Upper lobe of left lung (tissue), 4 donors: ENCODE results near the gene RBM27.
"Not testable (repeated sequence)": the region's sequence is repeated elsewhere in the genome, so short reads cannot be mapped to it uniquely, and the experiment has no call there.

ENCODE experiments used
- CTCF ChIP-seq, 6 experiments: fragments of 450-650 bp in 4 of 6; fragments of 200-600 bp in 2 of 6; sonication (generic) in 2 of 6; IDR thresholded peaks; one replicate each; pipeline ENCODE4 v1.5.1; 2016 to 2019; ENCODE audit warnings: antibody characterized with exemption in 6 of 6
- EP300 ChIP-seq, 4 donors: sonication (generic); formaldehyde crosslinking; IDR thresholded peaks; one replicate each; pipeline ENCODE4 v1.5.1; 2017; ENCODE audit warnings: antibody characterized with exemption in 4 of 4, control low read depth in 2 of 4
- POLR2A ChIP-seq, 4 donors: fragments of 450-650 bp; IDR thresholded peaks; one replicate each; pipeline ENCODE4 v1.5.1; 2016 to 2017; ENCODE audit warnings: antibody characterized with exemption in 4 of 4, mild to moderate bottlenecking in 2 of 4
- POLR2AphosphoS5 ChIP-seq, 2 donors: sonication (generic); formaldehyde crosslinking; IDR thresholded peaks; one replicate each; pipeline ENCODE4 v1.5.1; 2017; ENCODE audit warnings: antibody characterized with exemption in 2 of 2

DNA sequence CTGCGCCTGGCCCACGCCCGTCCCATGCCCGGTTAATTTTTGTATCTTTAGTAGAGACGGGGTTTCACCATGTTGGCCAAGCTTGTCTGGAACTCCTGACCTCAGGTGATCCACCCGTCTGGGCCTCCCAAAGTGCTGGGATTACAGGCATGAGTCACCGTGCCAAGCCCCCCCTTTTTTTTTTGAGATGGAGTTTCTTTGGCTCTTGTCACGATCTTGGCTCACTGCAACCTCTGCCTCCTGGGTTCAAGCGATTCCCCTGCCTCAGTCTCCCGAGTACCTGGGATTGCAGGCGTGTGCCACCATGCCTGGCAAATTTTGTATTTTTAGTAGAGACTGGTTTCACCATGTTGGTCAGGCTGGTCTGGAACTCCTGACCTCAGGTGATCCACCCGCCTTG lies 1.6 kb upstream of the RBM27 start:
- not testable (repeated sequence) for TF ChIP-seq CTCF, POLR2A, POLR2AphosphoS5, EP300 (IDR thresholded peaks at IDR 0.05)
